Ovary (tissue), 9 donors: ENCODE data around the gene INSIG1. TPM values are rescaled to one million over a fixed set of nuclear protein-coding genes. Genes with fewer than 3 reads are reported as not detected.

ENCODE experiments used
- DNase-seq, 5 donors: peaks; one replicate each; pipeline ENCODE4 v3.0.0-alpha.2; 2019 to 2020
- H3K27ac ChIP-seq, 2 donors: fragments of 200-600 bp; one replicate each; pipeline versions ENCODE4 v1.5.1 to v1.8.0; 2019 to 2022
- H3K27me3 ChIP-seq: fragments of 200-600 bp; one replicate; pipeline ENCODE4 v1.8.0; 2022
- H3K36me3 ChIP-seq: fragments of 200-600 bp; sonication (generic); one replicate; pipeline ENCODE4 v1.5.1; 2019
- H3K4me1 ChIP-seq: one replicate; pipeline ENCODE4 v1.8.1; 2013; ENCODE audit warnings: mild to moderate bottlenecking, moderate library complexity; ENCODE audit not compliant: insufficient read depth
- H3K4me3 ChIP-seq: fragments of 200-600 bp; sonication (generic); one replicate; pipeline ENCODE4 v1.5.1; 2017
- H3K9me3 ChIP-seq, 2 donors: fragments of 200-600 bp in 1 of 2; sonication (generic) in 1 of 2; one replicate each; pipeline versions ENCODE4 v1.5.1 to v1.8.1; 2013 to 2019; ENCODE audit warnings: mild to moderate bottlenecking in 1 of 2, moderate library complexity in 1 of 2
- CTCF ChIP-seq, 3 donors: fragments of 450-650 bp in 2 of 3; fragments of 200-600 bp in 1 of 3; IDR thresholded peaks; one replicate each; pipeline versions ENCODE4 v1.5.1 to v1.8.0; 2016 to 2022; ENCODE audit warnings: antibody characterized with exemption in 3 of 3, mild to moderate bottlenecking in 1 of 3
- EP300 ChIP-seq: sonication (generic); formaldehyde crosslinking; IDR thresholded peaks from one replicate; pipeline ENCODE4 v1.6.1; 2017; ENCODE audit warnings: antibody characterized with exemption
- POLR2A ChIP-seq: fragments of 450-650 bp; IDR thresholded peaks from one replicate; pipeline ENCODE4 v1.6.1; 2017; ENCODE audit warnings: antibody characterized with exemption, mild to moderate bottlenecking, moderate library complexity
- WGBS, 3 donors: extraction: QIAGEN DNeasy Blood & Tissue Kit in 1 of 3; methylation state at CpG; one replicate each; pipeline versions ENCODE4 v1.1.5 to v1.1.7; 2013 to 2017; 5-methylcytosine and 5-hydroxymethylcytosine counted together
- intact Hi-C, 4 donors: fragments of 100-400 bp; cut with DNase I; formaldehyde crosslinking; loops; one replicate each; pipeline versions ENCODE4 v1.11.0 to v1.15.1; 2022 to 2023
- polyA plus RNA-seq, 2 donors: library from polyadenylated mRNA; stranded (reverse); fragments of 200-250 nt in 1 of 2; fragments of 350-450 nt in 1 of 2; fragmentation: Illumina TruSeq in 1 of 2; extraction: RNeasy Lipid Tissue Mini Kit (QIAGEN cat#74804) in 1 of 2; gene quantifications; one replicate each; pipeline ENCODE4 v1.2.3, GENCODE V29; 2013 to 2014
- total RNA-seq, 7 donors: library from RNA; depleted of rRNA in 2 of 7; stranded (reverse); fragments of >200 nt in 2 of 7; fragmentation: NEBNext Ultra II Directional in 3 of 7; extraction: Animal tissue kit (Norgen Biotek cat#: 25700) in 3 of 7; gene quantifications; one replicate each; pipeline versions ENCODE4 v1.1.0 to v1.2.4, GENCODE V29; 2016 to 2023
- donor health status: DM: no; HTN: no; CAD: no; lungs with moderate emphysema.
- donor health status: DM: no; HTN: no; CAD: no.
- donor health status: Bipolar disorder and iron deficiency.
- donor health status: DM: yes; HTN: yes; CAD: no.
- donor health status: DM: no; HTN: no; CAD: no.
- donor health status: DM: yes; HTN: yes; CAD: no.

Gene INSIG1
- total and polyA plus RNA-seq, 9 donors: 15.0 to 186 (median 30.5) TPM

- Histone ChIP-seq H3K9me3 (no peaks in the 10 kb centered on the region), H3K27ac (no peak overlapping the region), H3K36me3 (no peaks in the 10 kb centered on the region), H3K4me3 (no peak overlapping the region), H3K4me1 (no peaks in the 10 kb centered on the region), H3K27me3 (no peaks in the 10 kb centered on the region)
- intact Hi-C loops: no loop called here
- WGBS, 3 donors: 40 to 69% (median 51%) methylated on average over 9 of the region's 9 CpGs
- TF ChIP-seq CTCF (IDR thresholded peaks at IDR 0.05) (no peak), EP300 (no peak), POLR2A (no peak)
- DNase-seq: no peak
Observed at GRCh38 chr7:155353256-155353897, 55.7 kb downstream of the INSIG1 start.

- Histone ChIP-seq H3K4me3 (no peak overlapping the region), H3K9me3 (no peaks in the 10 kb centered on the region), H3K4me1 (no peaks in the 10 kb centered on the region), H3K27me3 (no peaks in the 10 kb centered on the region), H3K36me3 (no peaks in the 10 kb centered on the region), H3K27ac (no peak overlapping the region)
- DNase-seq: no peak
- intact Hi-C loops: no loop called here
- WGBS, 3 donors: 77 to 87% (median 77%) methylated on average over 20 of the region's 20 CpGs
- no peak for TF ChIP-seq POLR2A
- TF ChIP-seq EP300: no peak
Observed at GRCh38 chr7:155354371-155355048, 56.8 kb downstream of the INSIG1 start.

GRCh38 chr7:155355176-155355575 is 57.5 kb downstream of the INSIG1 start:
- WGBS, 3 donors: 72 to 79% (median 79%) methylated on average over 11 of the region's 11 CpGs
- TF ChIP-seq POLR2A (no peak), CTCF (IDR thresholded peaks at IDR 0.05) (no peak), EP300 (no peak)
- Histone ChIP-seq H3K4me3 (no peak overlapping the region), H3K36me3 (no peaks in the 10 kb centered on the region), H3K4me1 (no peaks in the 10 kb centered on the region), H3K27ac (no peak overlapping the region), H3K9me3 (no peaks in the 10 kb centered on the region), H3K27me3 (no peaks in the 10 kb centered on the region)
- intact Hi-C loops: no loop called here
- no peak for DNase-seq

GRCh38 chr7:155355745-155356144 is 58.1 kb downstream of the INSIG1 start:
- 47 to 59% (median 52%) methylated on average over 7 to 8 of the region's 8 CpGs for WGBS, 3 donors
- Histone ChIP-seq H3K4me1 (no peaks in the 10 kb centered on the region), H3K9me3 (no peaks in the 10 kb centered on the region), H3K27ac (no peak overlapping the region), H3K27me3 (no peaks in the 10 kb centered on the region), H3K4me3 (no peak overlapping the region), H3K36me3 (no peaks in the 10 kb centered on the region)
- DNase-seq: no peak
- intact Hi-C loops: no loop called here
- no peak for TF ChIP-seq EP300
- no peak for TF ChIP-seq CTCF (IDR thresholded peaks at IDR 0.05)
- no peak for TF ChIP-seq POLR2A
